GM21360 (cell line): ENCODE data around the gene ZNF74.
"Not testable (repeated sequence)": the region's sequence is repeated elsewhere in the genome, so short reads cannot be mapped to it uniquely, and the experiment has no call there.

ENCODE experiments used
- ATAC-seq: cut with Tn5 transposase; IDR thresholded peaks from one replicate; pipeline ENCODE4 v1.9.1; 2021; ENCODE audit warnings: mild to moderate bottlenecking, moderate library complexity; ENCODE audit not compliant: unreplicated experiment

The ZNF74 gene

DNA sequence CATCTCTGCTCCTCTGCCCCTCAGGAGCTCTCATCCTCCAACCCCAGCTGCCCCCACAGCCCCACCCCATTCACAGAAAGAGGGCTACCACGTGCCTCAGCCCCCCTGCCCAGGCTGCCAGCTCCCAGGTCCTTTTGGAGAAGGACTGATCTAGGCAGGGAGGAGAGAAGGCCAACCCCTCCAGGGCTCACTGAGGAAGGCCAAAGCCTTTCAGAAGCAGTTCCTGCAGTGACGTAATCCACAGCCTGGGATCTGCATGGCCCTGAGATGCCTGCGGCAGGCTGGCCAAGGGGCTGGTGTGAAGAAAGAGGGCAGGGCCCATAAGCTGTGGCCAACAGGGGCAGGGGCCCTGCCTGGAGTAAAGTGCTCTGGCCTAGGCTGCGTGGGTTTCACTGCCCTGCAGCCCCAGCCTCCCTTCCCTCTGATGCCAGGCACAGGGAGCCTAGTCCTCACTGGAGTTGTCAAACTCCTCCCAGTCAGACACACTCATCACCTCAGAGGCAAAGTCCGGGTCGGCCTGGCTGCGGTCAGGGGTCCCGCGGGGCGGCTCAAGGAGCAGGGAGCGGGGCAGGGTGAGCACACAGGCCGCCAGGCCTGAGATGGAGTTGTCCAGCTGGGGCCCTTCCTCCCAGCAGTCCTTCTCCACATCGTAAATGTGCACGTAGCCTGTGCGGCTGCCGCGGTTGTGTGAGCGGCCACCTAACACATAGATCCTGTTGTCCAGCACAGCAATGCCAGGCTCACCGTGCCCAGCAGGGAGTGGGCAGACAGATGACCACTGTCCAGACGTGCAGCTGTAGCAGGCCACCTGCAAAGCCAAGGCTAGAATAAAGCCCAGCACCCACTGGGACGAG is 47.9 kb downstream of the ZNF74 start:
- no peak for ATAC-seq

DNA sequence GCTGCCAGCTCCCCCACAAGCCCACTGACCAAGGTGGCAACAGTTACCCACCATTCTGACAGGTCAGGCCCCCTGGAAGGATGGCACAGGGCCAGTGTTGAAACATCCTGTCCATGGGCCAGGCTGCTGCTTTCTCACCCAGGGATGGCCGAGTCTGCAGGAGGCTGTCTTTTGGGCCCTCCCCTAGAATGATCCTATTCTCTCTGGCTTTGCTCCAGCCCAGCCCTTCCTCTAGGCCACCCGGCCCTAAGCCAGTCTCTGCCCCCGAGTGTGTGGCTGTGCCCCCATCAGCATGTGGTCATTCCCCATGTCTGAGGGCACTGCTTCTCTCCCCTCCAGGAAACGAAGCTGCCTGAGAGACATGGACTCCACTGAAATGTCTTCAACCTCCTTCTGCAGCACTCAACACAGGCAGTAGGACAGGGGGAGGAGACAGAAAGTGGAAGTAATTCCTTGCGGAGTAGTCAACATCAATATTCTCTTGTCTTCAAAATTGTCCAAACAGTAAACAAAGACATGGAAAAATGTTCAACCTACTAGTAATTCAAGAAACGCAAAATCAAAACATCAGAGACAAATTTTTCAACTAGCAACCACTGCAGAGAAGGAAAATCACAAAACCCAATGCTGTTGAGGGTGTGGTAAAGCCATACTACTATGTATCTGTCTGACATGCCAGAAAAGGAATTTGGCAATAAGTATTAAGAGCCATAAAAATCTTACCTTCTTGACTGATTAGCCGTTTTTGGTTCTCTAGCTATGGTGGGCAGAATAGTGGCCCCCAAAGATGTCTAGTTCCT is 48.7 kb downstream of the ZNF74 start:
- ATAC-seq: no peak

DNA sequence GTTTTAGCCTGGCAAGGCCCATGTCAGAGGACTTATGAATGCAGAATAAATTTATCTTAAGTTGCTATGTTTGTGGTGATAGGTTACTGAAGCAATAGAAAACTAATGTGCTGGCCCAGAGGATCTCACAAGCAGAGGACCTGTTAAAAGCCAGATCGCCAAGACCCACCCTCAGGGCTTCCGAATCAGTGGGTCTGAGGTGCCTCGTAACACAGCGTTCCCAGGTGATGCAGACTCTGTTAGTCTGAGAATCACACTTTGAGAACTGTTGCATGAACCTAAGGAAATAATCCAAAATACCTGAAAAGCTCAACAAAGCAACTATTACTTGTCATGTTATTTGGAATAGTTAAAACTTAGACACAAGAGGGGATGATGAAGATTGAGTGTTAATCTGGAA is 50.4 kb downstream of the ZNF74 start:
- ATAC-seq: no peak

DNA sequence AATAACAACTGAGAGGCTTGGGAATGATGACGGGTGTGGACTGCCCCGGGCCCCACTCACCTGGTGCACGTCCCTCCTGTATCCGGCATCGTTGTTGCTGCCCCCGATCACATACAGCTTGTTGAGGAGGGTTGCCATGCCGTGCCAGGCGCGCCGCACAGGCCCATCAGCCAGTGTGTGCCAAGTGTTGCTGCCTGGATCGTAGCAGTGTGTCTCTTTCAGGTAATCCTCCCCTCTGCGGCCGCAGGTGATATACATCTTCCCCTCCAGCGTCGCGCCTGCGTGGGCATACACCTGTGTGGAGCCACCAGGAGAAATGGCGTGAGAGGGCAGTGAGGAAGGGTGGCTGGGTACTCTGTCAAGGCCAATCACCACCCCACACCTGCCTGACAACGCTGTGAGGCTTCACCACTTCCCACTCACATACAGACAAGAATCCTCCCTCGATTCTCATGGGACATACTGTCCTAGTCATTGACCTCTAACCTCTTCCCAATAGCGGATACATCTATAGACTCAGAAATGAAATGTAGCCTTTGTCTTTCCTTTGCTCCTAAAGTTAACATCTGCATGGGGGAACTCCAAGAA is 52.5 kb downstream of the ZNF74 start:
- no peak for ATAC-seq

DNA sequence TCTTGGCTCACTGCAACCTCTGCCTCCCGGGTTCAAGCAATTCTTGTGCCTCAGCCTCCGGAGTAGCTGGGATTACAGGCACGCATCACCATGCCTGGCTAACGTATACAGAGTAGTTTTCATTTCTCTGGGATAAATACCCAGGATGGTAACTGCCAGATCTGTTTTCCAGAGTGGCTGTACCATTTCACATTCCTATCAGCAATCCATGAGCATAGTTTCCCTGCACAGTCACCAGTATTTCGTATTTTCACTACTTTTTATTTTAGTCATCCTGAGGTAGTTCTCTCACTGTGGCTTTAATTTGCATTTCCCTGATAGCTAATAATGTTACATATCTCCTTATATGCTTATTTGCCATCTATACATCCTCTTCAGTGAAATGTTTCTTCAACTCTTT is 54.7 kb downstream of the ZNF74 start:
- ATAC-seq: no peak

DNA sequence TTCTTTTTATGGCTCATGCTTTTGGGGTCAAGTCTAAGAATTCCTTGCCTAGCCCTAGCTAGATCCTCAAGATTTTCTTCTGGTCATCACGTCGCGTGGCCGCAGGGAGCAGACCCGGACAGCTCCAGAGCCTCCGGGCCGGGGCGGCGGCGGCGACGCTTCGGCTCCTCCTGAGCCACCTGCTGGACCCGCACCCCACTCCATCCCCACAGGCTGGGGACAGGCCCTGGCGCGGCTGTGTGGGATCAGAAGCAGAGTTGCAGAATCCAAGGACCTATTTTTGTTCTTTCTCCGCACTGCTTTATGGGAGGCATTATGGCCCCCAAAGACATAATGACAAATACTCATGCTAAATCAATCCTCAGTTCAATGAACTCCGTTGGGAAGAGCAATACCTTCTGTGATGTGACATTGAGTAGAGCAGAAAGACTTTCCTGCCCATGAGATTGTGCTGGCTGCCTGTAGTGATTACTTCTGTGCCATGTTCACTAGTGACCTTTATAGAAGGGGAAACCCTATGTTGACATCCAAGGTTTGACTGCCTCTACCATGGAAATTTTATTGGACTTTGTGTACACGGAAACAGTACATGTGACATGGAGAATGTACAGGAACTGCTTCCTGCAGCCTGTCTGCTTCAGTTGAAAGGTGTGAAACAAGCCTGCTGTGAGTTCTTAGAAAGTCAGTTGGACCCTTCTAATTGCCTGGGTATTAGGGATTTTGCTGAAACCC is 56.0 kb downstream of the ZNF74 start:
- no peak for ATAC-seq

DNA sequence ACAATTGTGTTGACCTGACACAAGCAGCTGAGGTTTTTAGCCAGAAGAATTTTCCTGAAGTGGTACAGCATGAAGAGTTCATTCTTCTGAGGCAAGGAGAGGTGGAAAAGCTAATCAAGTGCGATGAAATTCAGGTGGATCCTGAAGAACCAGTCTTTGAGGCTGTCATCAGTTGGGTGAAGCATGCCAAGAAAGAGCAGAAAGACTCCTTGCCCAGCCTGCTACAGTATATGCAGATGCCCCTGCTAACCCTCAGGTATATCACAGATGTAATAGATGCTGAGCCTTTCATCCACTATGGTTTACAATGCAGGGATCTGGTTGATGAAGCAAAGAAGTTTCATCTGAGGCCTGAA is 56.6 kb downstream of the ZNF74 start:
- ATAC-seq: no peak

DNA sequence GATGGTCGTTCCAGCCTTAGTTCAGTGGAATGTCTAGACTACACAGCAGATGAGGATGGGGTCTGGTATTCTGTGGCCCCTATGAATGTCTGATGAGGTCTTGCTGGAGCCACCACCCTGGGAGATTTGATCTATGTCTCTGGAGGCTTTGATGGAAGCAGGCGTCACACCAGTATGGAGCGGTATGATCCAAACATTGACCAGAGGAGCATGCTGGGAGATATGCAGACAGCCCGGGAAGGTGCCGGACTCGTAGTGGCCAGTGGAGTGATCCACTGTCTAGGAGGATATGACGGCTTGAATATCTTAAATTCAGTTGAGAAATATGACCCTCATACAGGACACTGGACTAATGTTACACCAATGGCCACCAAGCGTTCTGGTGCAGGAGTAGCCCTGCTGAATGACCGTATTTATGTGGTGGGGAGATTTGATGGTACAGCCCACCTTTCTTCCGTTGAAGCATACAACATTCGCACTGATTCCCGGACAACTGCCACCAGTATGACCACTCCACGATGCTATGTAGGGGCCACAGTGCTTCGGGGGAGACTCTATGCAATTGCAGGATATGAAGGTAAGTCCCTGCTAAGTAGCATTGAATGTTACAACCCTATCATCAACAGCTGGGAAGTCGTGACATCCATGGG is 57.3 kb downstream of the ZNF74 start:
- not testable (repeated sequence) for ATAC-seq

DNA sequence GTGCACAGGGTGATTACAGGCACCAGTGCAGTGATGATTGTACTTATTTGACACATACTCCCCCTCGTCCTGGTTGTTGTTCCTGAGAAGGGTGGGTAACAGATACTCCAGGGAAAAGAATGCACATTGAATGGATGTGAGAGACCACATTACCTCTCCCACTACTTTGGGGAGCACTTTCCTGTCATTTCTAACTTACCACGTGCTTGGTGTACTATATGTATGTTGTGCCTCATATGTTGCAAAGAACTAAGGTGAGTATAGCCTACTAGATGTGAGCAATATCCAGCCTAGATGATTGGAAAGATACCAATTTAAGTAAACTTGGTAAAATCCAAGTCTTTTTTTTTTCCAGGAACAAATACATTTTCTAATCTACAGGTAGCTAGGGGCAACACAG is 58.0 kb downstream of the ZNF74 start:
- no peak for ATAC-seq

DNA sequence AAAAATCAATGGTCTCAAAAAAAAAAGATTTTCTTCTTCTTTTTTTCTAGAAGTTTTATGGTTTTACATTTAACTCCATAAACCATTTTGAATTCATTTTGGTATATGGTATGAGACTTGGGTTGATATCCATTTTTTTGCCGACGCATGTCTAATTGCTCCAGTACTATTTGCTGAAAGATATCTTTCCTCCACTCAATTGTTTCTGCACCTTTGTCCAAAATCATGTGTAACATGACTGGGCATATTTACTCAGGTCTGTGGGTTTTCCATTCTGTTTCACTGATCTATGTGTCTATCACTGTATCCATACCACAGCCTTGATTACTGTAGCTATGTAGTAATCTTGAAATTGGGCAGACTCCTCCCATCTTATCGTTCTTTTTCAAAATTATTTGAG is 59.3 kb downstream of the ZNF74 start:
- no peak for ATAC-seq

DNA sequence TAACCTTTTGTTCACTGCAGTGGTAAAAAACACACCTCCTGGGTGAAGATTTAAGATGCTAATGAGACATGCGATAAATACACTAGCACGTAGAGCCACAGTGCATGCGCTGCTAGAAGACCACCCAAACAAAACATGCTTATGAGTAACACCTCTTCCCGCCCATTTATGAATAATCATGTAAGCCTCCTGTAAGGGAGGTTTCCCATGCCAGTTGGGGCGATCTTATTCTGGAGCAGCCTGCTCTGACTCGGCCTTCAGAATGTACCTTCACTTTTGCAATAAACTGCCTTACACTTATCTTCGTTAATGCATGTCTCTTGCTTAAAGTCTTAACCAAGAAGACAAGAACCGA is 61.7 kb downstream of the ZNF74 start:
- ATAC-seq: no peak

DNA sequence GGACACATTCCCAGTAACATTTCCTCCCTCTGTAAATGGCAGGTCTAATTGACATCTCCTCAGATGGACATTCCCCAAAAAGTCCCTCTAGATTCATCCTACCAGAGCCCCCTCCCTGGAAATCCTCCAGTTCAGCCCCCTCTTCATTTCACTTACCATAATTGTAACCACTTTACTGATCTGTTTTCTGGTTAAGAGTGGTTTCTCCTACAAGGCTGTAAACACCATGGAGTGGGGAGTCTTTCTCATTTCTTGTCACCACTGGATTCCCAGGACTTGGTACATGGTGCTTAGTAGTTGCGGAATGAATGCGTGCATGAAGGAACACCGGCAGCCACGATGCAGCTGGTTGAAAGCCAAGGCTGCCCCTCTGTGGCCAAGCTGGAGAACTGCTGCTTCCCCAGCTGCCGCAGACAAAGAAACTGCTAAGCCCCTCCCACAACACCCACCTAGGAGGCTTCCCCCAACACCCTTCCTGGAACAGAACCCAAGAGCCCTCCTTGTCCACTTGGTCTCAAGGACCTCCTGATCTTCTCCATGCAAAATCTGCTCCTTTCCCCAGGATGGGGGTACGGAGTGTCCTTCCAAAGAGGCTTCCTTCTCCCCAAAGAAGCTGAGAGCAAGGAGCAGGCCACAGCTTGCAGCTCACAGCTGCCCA is 62.2 kb downstream of the ZNF74 start:
- ATAC-seq: peak; percentile 60

DNA sequence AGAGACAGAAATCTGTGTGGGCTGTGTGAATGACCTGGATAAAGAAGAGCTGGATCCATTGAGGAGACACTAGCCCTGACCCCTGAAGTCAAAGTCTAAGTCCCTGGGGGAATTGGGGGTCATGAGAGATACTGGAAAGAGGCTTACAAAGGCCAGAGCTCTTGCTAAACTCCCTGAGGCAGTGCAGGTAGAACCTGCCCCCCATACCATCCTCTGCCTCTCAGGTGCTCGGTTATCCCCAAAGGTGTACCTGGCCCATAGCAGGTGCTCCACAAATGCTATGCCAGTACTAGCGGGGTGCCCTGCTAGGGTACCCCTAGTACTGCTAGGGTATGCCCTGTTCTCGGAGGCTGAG is 62.7 kb downstream of the ZNF74 start:
- no peak for ATAC-seq

DNA sequence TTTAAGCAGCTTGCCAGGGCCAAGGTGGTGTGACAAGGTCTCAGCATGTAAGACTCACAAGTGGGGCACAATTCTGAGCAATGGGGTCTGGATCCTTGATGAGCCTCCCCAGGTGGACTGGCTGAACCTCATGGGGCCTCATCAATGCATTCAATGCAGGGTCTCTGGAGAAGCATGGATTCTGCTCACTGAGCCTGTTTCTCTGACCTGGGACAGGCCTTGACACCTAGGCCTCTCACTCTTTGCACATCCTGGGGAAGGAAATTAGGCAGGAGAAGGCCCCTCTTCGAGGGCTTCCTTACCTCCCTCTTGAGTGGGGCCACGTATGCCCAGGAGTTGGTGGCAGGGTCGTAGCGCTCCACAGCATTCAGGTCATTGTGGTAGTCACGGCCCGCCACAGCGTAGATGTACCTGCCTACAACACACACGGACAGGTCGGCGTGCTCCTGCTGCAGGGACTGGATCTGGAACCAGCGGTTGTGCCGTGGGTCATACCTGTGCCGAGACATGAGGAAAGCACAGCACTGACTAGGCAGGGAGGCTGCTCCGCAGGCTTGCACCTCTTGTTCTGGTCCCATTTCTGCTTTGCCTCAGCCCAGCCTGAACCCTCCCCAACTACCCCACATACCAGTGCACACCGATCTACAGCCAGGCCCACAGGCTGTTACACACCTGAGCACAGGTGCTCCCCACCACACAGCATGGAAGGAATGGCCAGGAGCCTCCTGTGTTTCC is 63.7 kb downstream of the ZNF74 start:
- no peak for ATAC-seq
